ENCODE results near the gene OTUB2. TPM values are rescaled to one million over a fixed set of nuclear protein-coding genes. Genes with fewer than 3 reads are reported as not detected.

Gene OTUB2
- total RNA-seq, 1 experiment from 2014 or later: 3.4 TPM

DNA sequence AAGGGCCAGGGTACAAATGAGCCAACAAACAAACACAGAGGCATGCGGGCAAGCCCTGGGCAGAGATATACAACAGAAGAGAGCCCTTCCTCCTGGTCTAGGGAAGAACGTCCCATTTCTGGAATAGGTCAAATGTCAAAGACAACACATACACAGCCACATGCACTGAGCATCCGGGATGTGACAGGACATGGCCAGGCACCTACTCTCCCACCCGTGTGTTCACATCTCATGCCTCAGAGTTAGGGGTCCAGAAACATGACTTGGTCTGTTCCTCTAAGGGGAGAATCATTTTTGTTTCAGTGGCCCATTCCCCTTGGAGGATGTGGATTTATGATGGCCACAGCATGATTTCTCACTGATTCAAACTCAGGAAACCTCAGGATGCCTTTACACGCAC lies 49.0 kb upstream of the OTUB2 start:
- DNase-seq (ENCODE audit: low read depth, low spot score) (no peak), ATAC-seq (no peak)
- Histone ChIP-seq H3K9me3 (ENCODE audit: control insufficient read depth, insufficient read depth, low read depth, low read length) (no peaks in the 10 kb centered on the region), H3K4me3 (ENCODE audit: low read depth in 2 of 2, low read length in 2 of 2) (no peak overlapping the region), H3K36me3 (ENCODE audit: control insufficient read depth, insufficient read depth, low read length) (no peaks in the 10 kb centered on the region), H3K27ac (ENCODE audit: low read length) (no peak overlapping the region), H3K4me1 (ENCODE audit: control insufficient read depth, insufficient read depth, low read length) (no peaks in the 10 kb centered on the region), H3K27me3 (ENCODE audit: control insufficient read depth, insufficient read depth, low read length) (no peaks in the 10 kb centered on the region)
- BruUV-seq (replicated peaks): no TSS peak
- CTCF ChIA-PET: no interaction called here
- in situ Hi-C loops (cut with HindIII; ENCODE audit: low pct_unique_long_range_greater_than_20kb, low sequenced_read_pairs): no loop called here
- POLR2A ChIA-PET: no interaction called here
- intact Hi-C loops (cut with micrococcal nuclease; ENCODE audit: unreplicated experiment): no loop called here
- no peak for TF ChIP-seq CTCF (IDR thresholded peaks at IDR 0.05)
- TF ChIP-seq TCF7L2 (IDR thresholded peaks at IDR 0.05; ENCODE audit: low read depth, low read length): no peak
- no peak for TF ChIP-seq POLR2AphosphoS5 (IDR thresholded peaks at IDR 0.05; ENCODE audit: low read depth, low read length)

DNA sequence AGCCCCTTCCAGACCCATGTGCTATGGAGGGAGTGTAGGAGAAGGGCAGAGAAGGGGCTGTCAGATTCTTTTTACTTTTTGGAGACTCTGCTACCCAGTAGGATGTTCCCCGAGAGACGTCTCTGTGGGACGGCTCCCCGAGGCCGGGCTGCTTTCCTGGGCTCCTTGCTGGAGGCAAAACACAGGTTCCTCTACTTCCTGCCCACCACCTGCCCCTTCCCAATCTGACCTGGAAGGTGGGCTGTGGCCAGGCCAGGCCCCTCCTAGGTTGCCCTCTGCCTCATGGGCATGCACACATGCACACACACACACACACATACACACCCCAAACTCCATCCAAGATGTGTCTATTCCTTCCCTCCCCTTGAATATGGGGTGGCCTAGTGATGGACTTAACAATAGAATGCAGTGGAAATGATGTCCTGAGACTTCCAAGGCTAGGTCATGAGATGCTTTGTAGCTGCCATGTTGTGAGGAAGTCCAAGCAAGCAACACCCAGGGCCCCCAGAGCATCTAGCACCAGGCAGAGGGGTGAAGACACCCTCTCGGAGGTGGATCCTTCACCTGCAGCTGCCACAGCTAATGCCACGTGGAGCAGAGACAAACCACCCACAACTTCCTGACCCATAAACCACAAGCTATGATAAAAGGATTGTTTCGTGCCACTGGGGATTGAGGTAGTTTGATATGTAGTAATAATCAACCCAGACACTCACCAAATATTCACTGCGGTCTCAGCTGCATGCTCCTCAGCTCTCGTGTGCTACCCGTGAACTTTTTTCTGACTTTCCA lies 48.2 kb upstream of the OTUB2 start:
- Histone ChIP-seq H3K4me3 (ENCODE audit: low read depth in 2 of 2, low read length in 2 of 2) (no peak overlapping the region), H3K27ac (ENCODE audit: low read length) (no peak overlapping the region), H3K9me3 (ENCODE audit: control insufficient read depth, insufficient read depth, low read depth, low read length) (no peaks in the 10 kb centered on the region), H3K36me3 (ENCODE audit: control insufficient read depth, insufficient read depth, low read length) (no peaks in the 10 kb centered on the region), H3K4me1 (ENCODE audit: control insufficient read depth, insufficient read depth, low read length) (no peaks in the 10 kb centered on the region), H3K27me3 (ENCODE audit: control insufficient read depth, insufficient read depth, low read length) (no peaks in the 10 kb centered on the region)
- no peak for TF ChIP-seq SIN3A (IDR thresholded peaks at IDR 0.05; ENCODE audit: borderline replicate concordance, insufficient read depth, low read depth, low read length)
- no peak for TF ChIP-seq CTCF (IDR thresholded peaks at IDR 0.05)
- TF ChIP-seq TCF7L2 (IDR thresholded peaks at IDR 0.05; ENCODE audit: low read depth, low read length): no peak
- TF ChIP-seq, protein P1, sequence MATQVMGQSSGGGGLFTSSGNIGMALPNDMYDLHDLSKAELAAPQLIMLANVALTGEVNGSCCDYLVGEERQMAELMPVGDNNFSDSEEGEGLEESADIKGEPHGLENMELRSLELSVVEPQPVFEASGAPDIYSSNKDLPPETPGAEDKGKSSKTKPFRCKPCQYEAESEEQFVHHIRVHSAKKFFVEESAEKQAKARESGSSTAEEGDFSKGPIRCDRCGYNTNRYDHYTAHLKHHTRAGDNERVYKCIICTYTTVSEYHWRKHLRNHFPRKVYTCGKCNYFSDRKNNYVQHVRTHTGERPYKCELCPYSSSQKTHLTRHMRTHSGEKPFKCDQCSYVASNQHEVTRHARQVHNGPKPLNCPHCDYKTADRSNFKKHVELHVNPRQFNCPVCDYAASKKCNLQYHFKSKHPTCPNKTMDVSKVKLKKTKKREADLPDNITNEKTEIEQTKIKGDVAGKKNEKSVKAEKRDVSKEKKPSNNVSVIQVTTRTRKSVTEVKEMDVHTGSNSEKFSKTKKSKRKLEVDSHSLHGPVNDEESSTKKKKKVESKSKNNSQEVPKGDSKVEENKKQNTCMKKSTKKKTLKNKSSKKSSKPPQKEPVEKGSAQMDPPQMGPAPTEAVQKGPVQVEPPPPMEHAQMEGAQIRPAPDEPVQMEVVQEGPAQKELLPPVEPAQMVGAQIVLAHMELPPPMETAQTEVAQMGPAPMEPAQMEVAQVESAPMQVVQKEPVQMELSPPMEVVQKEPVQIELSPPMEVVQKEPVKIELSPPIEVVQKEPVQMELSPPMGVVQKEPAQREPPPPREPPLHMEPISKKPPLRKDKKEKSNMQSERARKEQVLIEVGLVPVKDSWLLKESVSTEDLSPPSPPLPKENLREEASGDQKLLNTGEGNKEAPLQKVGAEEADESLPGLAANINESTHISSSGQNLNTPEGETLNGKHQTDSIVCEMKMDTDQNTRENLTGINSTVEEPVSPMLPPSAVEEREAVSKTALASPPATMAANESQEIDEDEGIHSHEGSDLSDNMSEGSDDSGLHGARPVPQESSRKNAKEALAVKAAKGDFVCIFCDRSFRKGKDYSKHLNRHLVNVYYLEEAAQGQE (IDR thresholded peaks at IDR 0.05; ENCODE audit: insufficient read depth in 1 of 2, low read depth in 2 of 2, low read length in 1 of 2): no peak
- TF ChIP-seq POLR2AphosphoS5 (IDR thresholded peaks at IDR 0.05; ENCODE audit: low read depth, low read length): no peak
- intact Hi-C loops (cut with micrococcal nuclease; ENCODE audit: unreplicated experiment): no loop called here
- no TSS peak for BruUV-seq (replicated peaks)
- no peak for ATAC-seq
- CTCF ChIA-PET: interaction anchor here (0.6 kb wide), 1 partner anchor 149 kb away, joined by 3 read pairs; no protein-coding TSS in a partner anchor
- DNase-seq (ENCODE audit: low read depth, low spot score): no peak
- POLR2A ChIA-PET: no interaction called here
- in situ Hi-C loops (cut with HindIII; ENCODE audit: low pct_unique_long_range_greater_than_20kb, low sequenced_read_pairs): no loop called here
